Measurements from ENCODE around the gene SORL1-AS1.

SORL1-AS1 gene

DNA sequence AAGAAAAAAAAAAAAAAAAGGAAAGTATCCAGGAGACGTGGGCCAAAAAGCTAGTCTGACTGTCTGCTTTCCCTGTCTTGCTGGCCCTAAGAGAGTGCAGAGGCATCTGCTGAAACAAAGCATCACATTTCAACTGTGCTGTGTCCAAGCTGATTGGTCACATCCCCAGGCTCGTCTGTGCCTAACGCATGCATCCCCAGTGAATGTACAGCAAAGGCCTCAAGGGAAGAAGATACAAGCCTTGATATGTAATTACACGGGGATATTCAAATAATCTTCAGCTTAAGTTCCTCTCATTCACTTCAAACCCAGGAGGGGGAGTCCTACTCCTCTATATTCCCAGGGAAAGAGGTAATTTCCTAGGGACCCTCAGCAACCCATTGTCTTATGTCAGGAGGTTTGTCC lies 6.0 kb downstream of the SORL1-AS1 start:
- no peak overlapping the region for H3K4me3 Mint-ChIP-seq (ENCODE audit: low read depth)
- H3K27ac Mint-ChIP-seq: no peak overlapping the region
- TF ChIP-seq, protein P1, sequence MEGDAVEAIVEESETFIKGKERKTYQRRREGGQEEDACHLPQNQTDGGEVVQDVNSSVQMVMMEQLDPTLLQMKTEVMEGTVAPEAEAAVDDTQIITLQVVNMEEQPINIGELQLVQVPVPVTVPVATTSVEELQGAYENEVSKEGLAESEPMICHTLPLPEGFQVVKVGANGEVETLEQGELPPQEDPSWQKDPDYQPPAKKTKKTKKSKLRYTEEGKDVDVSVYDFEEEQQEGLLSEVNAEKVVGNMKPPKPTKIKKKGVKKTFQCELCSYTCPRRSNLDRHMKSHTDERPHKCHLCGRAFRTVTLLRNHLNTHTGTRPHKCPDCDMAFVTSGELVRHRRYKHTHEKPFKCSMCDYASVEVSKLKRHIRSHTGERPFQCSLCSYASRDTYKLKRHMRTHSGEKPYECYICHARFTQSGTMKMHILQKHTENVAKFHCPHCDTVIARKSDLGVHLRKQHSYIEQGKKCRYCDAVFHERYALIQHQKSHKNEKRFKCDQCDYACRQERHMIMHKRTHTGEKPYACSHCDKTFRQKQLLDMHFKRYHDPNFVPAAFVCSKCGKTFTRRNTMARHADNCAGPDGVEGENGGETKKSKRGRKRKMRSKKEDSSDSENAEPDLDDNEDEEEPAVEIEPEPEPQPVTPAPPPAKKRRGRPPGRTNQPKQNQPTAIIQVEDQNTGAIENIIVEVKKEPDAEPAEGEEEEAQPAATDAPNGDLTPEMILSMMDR (IDR thresholded peaks at IDR 0.05; ENCODE audit: unreplicated experiment): no peak
- H3K36me3 Mint-ChIP-seq (ENCODE audit: insufficient read depth): no peaks in the 10 kb centered on the region
- DNase-seq (ENCODE audit: low spot score, unreplicated experiment): no peak
- H3K9me3 Mint-ChIP-seq (ENCODE audit: low read depth): no peaks in the 10 kb centered on the region
- peaks cover 5% of the 10 kb centered on the region for H3K27me3 Mint-ChIP-seq
- peaks cover 17% of the 10 kb centered on the region for H3K4me1 Mint-ChIP-seq (ENCODE audit: low read depth)

DNA sequence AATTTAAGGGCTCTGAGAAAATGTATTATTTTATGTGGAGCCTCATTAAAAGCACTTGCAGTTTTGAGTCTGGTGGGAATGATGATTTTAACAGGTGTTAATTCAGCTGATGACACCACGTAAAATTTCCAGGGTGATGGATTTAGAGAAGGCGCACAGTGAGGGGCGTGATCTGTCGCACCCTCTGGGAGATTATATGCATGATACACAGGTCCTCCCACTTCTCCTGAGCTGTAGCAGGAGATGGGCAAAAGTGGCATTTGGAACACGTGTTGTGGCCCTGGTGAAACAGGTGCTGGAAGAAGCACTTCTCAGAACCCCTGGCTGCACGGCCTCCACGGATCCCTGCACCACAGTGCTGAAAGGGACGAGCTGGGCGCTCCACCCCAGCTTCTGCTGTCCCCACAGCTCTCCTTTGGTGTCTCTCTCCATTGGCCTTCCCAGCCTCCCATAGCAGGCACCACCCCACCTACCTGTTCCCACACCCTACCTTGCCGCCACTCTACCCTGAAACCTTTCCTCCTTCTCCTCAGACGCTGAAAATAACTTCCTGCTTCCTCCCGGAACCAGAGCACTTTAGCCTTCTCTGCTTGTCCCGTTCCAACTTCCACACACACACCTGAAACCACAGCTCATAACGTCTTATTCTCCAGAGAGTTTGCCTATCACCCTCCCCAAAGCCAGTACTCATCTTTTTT lies 7.5 kb downstream of the SORL1-AS1 start:
- TF ChIP-seq, protein P1 (IDR thresholded peaks at IDR 0.05; ENCODE audit: unreplicated experiment): no peak

DNA sequence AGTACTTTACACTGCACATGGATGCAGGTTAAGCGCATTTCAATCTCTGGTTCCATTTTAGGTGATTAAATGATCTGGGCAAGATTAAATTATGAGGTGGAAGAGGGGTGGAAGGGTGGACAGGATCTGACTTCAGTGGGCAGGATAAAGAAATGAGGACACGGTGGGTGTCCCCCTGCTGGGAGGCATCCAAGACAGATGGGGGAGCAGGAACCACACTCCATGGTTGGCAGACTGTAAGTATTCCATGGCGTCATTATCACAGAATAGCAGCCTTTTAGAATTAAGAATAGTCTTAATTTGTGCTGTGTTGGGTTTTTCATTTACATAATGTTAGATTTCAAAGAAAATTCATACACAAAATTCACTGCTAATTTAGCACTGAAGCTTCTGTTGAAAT lies 8.2 kb downstream of the SORL1-AS1 start:
- no peaks in the 10 kb centered on the region for H3K36me3 Mint-ChIP-seq (ENCODE audit: insufficient read depth)
- H3K27ac Mint-ChIP-seq: no peak overlapping the region
- H3K4me1 Mint-ChIP-seq (ENCODE audit: low read depth): peaks cover 11% of the 10 kb centered on the region
- H3K4me3 Mint-ChIP-seq (ENCODE audit: low read depth): no peak overlapping the region
- no peak for DNase-seq (ENCODE audit: low spot score, unreplicated experiment)
- H3K27me3 Mint-ChIP-seq: peaks cover 3% of the 10 kb centered on the region
- TF ChIP-seq, protein P1 (IDR thresholded peaks at IDR 0.05; ENCODE audit: unreplicated experiment): no peak
- H3K9me3 Mint-ChIP-seq (ENCODE audit: low read depth): no peaks in the 10 kb centered on the region

More for the DNA sequence above, 7.5 kb downstream of the SORL1-AS1 start:
- Mint-ChIP-seq H3K4me1 (ENCODE audit: low read depth) (peaks cover 11% of the 10 kb centered on the region), H3K36me3 (ENCODE audit: insufficient read depth) (no peaks in the 10 kb centered on the region), H3K9me3 (ENCODE audit: low read depth) (no peaks in the 10 kb centered on the region), H3K4me3 (ENCODE audit: low read depth) (no peak overlapping the region), H3K27me3 (peaks cover 5% of the 10 kb centered on the region), H3K27ac (no peak overlapping the region)
- no peak for DNase-seq (ENCODE audit: low spot score, unreplicated experiment)

DNA sequence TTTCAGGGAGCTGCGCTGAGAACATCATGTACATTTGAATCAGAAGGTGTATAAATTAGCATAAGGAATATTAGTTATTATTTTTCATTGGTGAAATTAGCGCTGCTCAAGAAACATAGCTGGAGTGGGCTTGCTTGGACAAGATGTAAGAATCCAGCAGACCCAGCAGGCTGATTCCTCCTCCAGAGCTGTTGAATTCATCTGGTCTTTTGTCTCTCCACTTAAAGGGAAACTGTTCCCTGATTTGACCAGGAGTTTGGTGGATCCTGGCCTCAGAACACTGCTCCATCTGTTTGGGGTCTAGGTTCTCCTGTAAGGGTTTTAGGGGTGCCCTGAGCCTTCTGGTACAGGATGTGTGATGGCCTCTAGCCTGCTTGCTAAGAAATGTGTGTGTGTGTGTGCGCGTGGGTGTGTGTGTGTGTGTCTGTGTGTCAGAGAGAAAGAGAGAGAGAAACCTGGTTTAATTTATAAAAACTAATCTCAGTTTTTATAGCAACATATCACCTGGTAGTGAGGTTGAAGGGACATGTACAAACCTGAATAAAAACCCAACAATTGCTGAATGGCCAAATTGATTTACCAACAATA lies 9.0 kb downstream of the SORL1-AS1 start:
- Mint-ChIP-seq H3K27me3 (no peaks in the 10 kb centered on the region), H3K27ac (no peak overlapping the region)

DNA sequence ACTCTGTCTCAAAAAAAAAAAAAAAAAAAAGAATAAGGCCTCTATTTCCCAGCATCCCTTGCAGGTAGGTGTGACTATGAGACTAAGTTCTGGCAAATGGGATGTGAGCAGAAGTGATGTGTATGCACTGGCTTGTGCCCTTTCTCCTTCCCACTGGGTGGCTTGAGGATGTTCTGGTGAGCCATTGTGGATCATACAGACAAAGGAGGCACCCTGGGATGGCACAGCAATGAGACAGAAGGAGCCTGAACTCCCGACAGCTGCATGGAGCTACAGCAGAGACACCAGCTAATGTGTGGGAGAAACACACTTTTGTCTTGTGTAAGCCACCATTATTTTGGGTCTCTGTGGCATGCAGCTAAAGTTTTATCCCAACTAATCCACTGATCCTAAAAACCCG lies 11.2 kb downstream of the SORL1-AS1 start:
- H3K27ac Mint-ChIP-seq: no peak overlapping the region
- H3K36me3 Mint-ChIP-seq (ENCODE audit: insufficient read depth): no peaks in the 10 kb centered on the region
- H3K4me3 Mint-ChIP-seq (ENCODE audit: low read depth): no peak overlapping the region
- no peak for DNase-seq (ENCODE audit: low spot score, unreplicated experiment)
- H3K4me1 Mint-ChIP-seq (ENCODE audit: low read depth): peaks cover 9% of the 10 kb centered on the region
- TF ChIP-seq, protein P1 (IDR thresholded peaks at IDR 0.05; ENCODE audit: unreplicated experiment): no peak
- no peaks in the 10 kb centered on the region for H3K9me3 Mint-ChIP-seq (ENCODE audit: low read depth)
- H3K27me3 Mint-ChIP-seq: peaks cover 4% of the 10 kb centered on the region

More for the DNA sequence above, 9.0 kb downstream of the SORL1-AS1 start:
- TF ChIP-seq, protein P1 (IDR thresholded peaks at IDR 0.05; ENCODE audit: unreplicated experiment): no peak
- Mint-ChIP-seq H3K36me3 (ENCODE audit: insufficient read depth) (no peaks in the 10 kb centered on the region), H3K9me3 (ENCODE audit: low read depth) (no peaks in the 10 kb centered on the region), H3K4me3 (ENCODE audit: low read depth) (no peak overlapping the region), H3K4me1 (ENCODE audit: low read depth) (peaks cover 11% of the 10 kb centered on the region)
- no peak for DNase-seq (ENCODE audit: low spot score, unreplicated experiment)

Measured in progenitor cell of endocrine pancreas (in vitro differentiated cells).